HFF-Myc (cell line): ENCODE measurements around the gene BTN3A1.
"Not testable (repeated sequence)": the region's sequence is repeated elsewhere in the genome, so short reads cannot be mapped to it uniquely, and the experiment has no call there.

Source experiments
- DNase-seq: peaks from one replicate; pipeline ENCODE4 v3.0.0-alpha.2; 2011; ENCODE audit warnings: low read depth; ENCODE audit errors: extremely low read depth
- H3K4me3 ChIP-seq: replicated peaks from 2 replicates; pipeline ENCODE4 v1.5.1; 2011; ENCODE audit warnings: low read depth, mild to moderate bottlenecking, control low read depth, low read length
- TF ChIP-seq, protein P1 (sequence below): IDR thresholded peaks from 2 replicates; pipeline ENCODE4 v1.5.1; 2012; ENCODE audit warnings: mild to moderate bottlenecking, low read depth, low read length, control low read depth; ENCODE audit errors: missing control alignments

Gene BTN3A1

DNA sequence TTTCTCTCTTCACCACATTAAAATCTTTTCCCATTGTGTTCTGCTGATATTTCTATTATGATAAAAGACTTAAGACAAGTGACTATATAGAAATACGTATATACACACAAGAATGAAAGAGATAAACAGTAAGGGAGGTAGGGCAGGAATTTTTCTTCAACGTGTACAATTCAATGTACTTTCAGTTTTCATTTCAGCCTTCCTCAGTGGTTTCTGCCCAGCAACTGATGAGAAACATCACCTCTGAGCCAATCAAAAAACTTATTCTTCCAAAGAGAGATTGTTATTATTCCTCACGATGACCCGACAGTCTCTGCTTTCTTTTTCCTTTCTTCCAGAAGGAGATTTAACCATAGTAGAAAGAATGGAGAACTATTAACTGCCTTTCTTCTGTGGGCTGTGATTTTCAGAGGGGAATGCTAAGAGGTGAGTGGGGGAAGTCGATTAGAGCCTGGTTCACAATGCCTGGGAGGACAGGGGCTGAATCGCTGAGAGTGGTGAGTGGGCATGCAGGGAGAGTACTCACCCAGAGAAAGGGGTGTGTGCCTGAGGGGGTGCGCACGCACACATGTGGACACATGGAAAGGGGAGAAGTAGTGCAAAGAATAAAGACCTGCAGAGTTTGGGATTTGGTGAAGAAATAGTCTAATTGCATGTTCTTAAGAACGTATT lies at the start of gene BTN3A1:
Gene BTN3A1 (plus strand): TSS at position 289 of the 672 bp plus-strand sequence. CDS start 3,289 bp downstream, outside the sequence.
- peak within 1 kb of the TSS; percentile 61 for H3K4me3 ChIP-seq
- DNase-seq: peak; percentile 40
- TF ChIP-seq, protein P1, sequence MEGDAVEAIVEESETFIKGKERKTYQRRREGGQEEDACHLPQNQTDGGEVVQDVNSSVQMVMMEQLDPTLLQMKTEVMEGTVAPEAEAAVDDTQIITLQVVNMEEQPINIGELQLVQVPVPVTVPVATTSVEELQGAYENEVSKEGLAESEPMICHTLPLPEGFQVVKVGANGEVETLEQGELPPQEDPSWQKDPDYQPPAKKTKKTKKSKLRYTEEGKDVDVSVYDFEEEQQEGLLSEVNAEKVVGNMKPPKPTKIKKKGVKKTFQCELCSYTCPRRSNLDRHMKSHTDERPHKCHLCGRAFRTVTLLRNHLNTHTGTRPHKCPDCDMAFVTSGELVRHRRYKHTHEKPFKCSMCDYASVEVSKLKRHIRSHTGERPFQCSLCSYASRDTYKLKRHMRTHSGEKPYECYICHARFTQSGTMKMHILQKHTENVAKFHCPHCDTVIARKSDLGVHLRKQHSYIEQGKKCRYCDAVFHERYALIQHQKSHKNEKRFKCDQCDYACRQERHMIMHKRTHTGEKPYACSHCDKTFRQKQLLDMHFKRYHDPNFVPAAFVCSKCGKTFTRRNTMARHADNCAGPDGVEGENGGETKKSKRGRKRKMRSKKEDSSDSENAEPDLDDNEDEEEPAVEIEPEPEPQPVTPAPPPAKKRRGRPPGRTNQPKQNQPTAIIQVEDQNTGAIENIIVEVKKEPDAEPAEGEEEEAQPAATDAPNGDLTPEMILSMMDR: no peak

GRCh38 chr6:26352315-26352714 lies 49.8 kb upstream of the BTN3A1 start:
- TF ChIP-seq, protein P1: no peak
- no peak for DNase-seq
- H3K4me3 ChIP-seq: no peak overlapping the region

- H3K4me3 ChIP-seq: no peak overlapping the region
- TF ChIP-seq, protein P1: no peak
- no peak for DNase-seq
Observed at GRCh38 chr6:26354162-26354561, 47.9 kb upstream of the BTN3A1 start.

DNA sequence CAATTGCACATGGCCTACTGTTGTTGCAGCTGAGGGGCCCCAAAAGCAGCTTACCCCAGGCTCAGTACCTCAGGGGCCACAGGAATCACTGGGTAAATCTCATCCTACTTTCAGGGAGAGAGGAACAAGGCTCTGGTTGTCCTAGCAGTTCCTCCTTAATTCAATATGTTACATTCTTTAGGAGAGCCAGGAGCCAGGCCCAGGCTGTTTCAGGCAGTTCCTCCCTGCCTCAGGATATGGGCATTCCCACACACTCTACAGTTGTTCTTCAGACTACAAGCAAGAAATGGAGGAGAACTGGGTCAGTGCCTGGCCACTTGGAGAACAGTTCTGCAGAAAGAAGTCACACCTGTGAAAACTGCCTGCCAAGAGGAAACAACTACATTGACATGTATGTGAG lies 46.7 kb upstream of the BTN3A1 start:
- no peak for DNase-seq
- H3K4me3 ChIP-seq: no peak overlapping the region
- TF ChIP-seq, protein P1: no peak

DNA sequence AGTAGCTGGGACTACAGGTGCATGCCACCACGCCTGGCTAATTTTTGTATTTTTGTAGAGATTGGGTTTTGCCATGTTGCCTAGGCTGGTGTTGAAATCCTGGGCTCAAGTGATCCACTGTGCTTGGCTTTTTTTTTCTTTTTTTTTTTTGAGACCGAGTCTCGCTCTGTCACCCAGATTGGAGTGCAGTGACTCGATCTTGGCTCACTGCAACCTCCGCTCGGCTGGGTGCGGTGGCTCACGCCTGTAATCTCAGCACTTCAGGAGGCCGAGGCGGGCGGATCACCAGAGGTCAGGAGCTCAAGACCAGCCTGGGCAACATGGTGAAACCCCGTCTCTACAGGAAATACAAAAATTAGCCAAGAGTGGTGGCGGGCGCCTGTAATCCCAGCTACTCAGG lies 44.5 kb upstream of the BTN3A1 start:
- H3K4me3 ChIP-seq, DNase-seq: not testable (repeated sequence)

- H3K4me3 ChIP-seq: no peak overlapping the region
- DNase-seq: no peak
- TF ChIP-seq, protein P1: no peak
Observed at GRCh38 chr6:26358511-26358981, 43.5 kb upstream of the BTN3A1 start.

DNA sequence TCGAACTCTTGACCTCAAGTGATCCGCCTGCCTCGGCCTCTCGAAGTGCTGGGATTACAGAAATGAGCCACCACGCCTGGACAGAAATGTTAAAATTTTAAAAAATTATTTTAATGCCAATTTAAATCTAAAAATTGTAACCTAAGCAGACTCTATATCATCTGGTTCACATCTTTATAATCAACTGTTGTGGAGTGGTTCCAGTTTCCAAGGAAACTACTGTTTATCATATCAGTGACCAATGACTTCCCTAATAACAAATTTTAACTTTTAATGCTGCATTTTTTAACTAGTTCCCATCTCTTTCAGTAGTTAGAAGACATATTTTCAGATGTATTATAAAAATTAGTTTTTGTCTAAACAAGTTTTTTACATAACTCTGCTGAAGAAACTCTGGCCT lies 42.3 kb upstream of the BTN3A1 start:
- DNase-seq: no peak
- H3K4me3 ChIP-seq: no peak overlapping the region
- TF ChIP-seq, protein P1: no peak
